Smooth muscle cell (in vitro differentiated cells): Measurements from ENCODE around the gene TBC1D32. TPM values are rescaled to one million over a fixed set of nuclear protein-coding genes. Genes with fewer than 3 reads are reported as not detected.
A peak's percentile ranks its signal among the peaks of the same experiment; 100 is the strongest.
"Not testable (repeated sequence)": the region's sequence is repeated elsewhere in the genome, so short reads cannot be mapped to it uniquely, and the experiment has no call there.

Experiments used
- DNase-seq: peaks from one replicate; lab custom pipeline; 2025; ENCODE audit not compliant: unreplicated experiment; lab: John Stamatoyannopoulos, UW
- H2AFZ ChIP-seq: fragments of 200-600 bp; sonication (generic); 2 replicates; pipeline ENCODE4 v1.6.0; 2016; ENCODE audit warnings: antibody characterized with exemption, low read depth, mild to moderate bottlenecking
- H3F3A ChIP-seq: fragments of 200-600 bp; sonication (generic); 2 replicates; pipeline ENCODE4 v1.6.0; 2017; ENCODE audit warnings: antibody characterized with exemption, low read depth
- H3K27ac ChIP-seq: fragments of 200-600 bp; sonication (generic); 2 replicates; pipeline ENCODE4 v1.5.1; 2016; ENCODE audit warnings: low read depth, mild to moderate bottlenecking
- H3K27me3 ChIP-seq: fragments of 200-600 bp; sonication (generic); 2 replicates; pipeline ENCODE4 v1.6.1; 2016; ENCODE audit warnings: low read depth, mild to moderate bottlenecking
- H3K36me3 ChIP-seq: fragments of 200-600 bp; sonication (generic); 2 replicates; pipeline ENCODE4 v1.5.1; 2016; ENCODE audit warnings: low read depth
- H3K4me1 ChIP-seq: fragments of 200-600 bp; sonication (generic); 2 replicates; pipeline ENCODE4 v1.5.1; 2016; ENCODE audit warnings: low read depth
- H3K4me2 ChIP-seq: fragments of 200-600 bp; sonication (generic); 2 replicates; pipeline ENCODE4 v1.6.0; 2016; ENCODE audit warnings: mild to moderate bottlenecking
- H3K4me3 ChIP-seq: fragments of 200-600 bp; sonication (generic); 2 replicates; pipeline ENCODE4 v1.5.1; 2016; ENCODE audit warnings: mild to moderate bottlenecking
- H3K79me2 ChIP-seq: fragments of 200-600 bp; sonication (generic); 2 replicates; pipeline ENCODE4 v1.6.0; 2016; ENCODE audit warnings: low read depth, mild to moderate bottlenecking
- H3K9ac ChIP-seq: fragments of 200-600 bp; sonication (generic); 2 replicates; pipeline ENCODE4 v1.6.0; 2016; ENCODE audit warnings: low read depth
- H3K9me3 ChIP-seq: fragments of 200-600 bp; sonication (generic); replicated peaks from 2 replicates; pipeline ENCODE4 v1.5.1; 2016; ENCODE audit warnings: low read depth
- H4K20me1 ChIP-seq: fragments of 200-600 bp; sonication (generic); 2 replicates; pipeline ENCODE4 v1.6.0; 2016; ENCODE audit warnings: low read depth
- CTCF ChIP-seq: fragments of 200-600 bp; sonication (generic); IDR thresholded peaks from 2 replicates; pipeline ENCODE4 v1.5.1; 2017; ENCODE audit warnings: borderline replicate concordance, mild to moderate bottlenecking, antibody characterized with exemption; ENCODE audit not compliant: insufficient read depth, poor library complexity, severe bottlenecking
- WGBS: methylation state at CpG from one replicate; pipeline ENCODE4 v1.1.7; 2016; ENCODE audit warnings: low lambda C conversion rate; 5-methylcytosine and 5-hydroxymethylcytosine counted together
- polyA plus RNA-seq: library from polyadenylated mRNA; unstranded; fragments of >200 nt; fragmentation: Nextera tagmentation; extraction: Ambion mirVana; gene quantifications from 2 replicates; pipeline ENCODE4 v1.2.1, GENCODE V29; 2016
- total RNA-seq: library from RNA; depleted of rRNA; stranded (reverse); fragments of >200 nt; gene quantifications from 2 replicates; pipeline ENCODE4 v1.2.3, GENCODE V29; 2014

The TBC1D32 gene
- total and polyA plus RNA-seq, 2 experiments from 2014 or later = 4.2 to 14.5 TPM

DNA sequence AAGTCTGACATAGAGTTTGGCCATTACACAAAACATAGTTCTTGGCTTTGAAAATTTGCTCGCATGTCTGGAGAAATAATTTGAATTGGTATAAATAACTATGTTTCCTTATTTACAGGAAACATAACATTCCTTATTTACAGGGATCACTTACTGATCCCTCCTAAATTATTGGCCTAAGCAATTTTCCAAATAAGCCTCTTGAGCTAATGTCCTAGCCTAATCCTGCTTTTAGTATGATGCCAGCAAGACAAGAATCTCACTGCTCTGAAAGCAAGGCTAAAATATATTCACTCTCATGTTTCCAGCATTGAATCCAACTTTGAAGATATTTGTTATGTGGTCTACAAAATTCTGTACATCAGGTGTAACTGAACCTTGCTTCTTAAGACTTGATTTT is 4.1 kb upstream of the TBC1D32 start:
- peaks cover 6% of the 10 kb centered on the region for H3K79me2 ChIP-seq
- H3K4me2 ChIP-seq = no peak overlapping the region
- no peak overlapping the region for H3K9ac ChIP-seq
- no peak overlapping the region for H2AFZ ChIP-seq
- WGBS = 91% methylated on average over 1 of the region's 1 CpG
- no peak overlapping the region for H3K27ac ChIP-seq
- H3K27me3 ChIP-seq = no peaks in the 10 kb centered on the region
- no peak overlapping the region for H3K4me3 ChIP-seq
- no peaks in the 10 kb centered on the region for H3K36me3 ChIP-seq
- no peak for DNase-seq
- no peaks in the 10 kb centered on the region for H3F3A ChIP-seq
- H3K9me3 ChIP-seq = no peaks in the 10 kb centered on the region
- no peaks in the 10 kb centered on the region for H4K20me1 ChIP-seq
- TF ChIP-seq CTCF = no peak
- no peaks in the 10 kb centered on the region for H3K4me1 ChIP-seq

DNA sequence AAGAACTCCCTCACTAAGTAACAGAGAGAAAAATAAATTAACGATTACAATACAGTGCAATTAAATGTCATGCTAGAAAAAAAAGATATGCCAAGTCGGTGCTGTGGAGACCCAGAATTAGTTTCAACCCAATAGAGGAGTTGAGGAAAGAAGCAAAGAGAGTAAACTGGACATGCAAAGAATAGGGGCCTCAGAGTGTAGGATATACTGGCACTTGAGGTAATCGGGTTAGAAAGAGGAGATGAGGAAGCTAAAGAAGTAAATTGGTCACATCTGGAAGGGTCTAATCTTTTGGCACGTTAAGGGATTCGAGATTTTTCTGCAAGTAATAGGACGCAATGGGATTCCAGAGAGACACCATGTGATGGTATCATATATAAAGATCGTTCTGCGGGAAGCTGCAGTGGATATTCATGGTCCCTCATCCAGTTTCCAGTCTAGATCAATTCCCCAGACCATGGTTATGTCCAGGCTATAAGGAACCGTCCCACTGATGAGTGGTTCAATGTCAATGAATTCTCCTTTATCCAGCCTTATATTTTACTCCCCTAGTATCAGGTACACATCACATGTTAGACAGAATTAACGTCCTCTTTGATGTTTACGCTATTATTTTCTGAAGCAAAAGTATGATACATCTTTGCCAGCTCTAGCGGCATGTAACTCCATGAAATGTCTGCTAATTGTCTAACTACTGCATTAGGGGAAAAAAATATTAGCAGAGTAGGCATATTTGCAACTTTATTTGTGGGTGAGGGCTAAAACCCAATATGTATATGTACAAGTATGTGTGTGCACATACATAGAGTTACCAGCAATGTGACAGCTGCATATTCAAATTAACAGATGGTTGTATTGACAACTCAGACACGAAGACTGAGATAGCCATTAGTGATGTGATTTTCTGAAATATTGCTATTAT is 1.1 kb upstream of the TBC1D32 start:
- no peak for TF ChIP-seq CTCF
- Histone ChIP-seq H4K20me1 (no peaks in the 10 kb centered on the region), H3K27me3 (no peaks in the 10 kb centered on the region), H2AFZ (peak overlapping the region; percentile 79), H3K4me2 (peak overlapping the region; percentile 86), H3K9ac (peak overlapping the region; percentile 93), H3K27ac (peak overlapping the region; percentile 90), H3K36me3 (no peaks in the 10 kb centered on the region), H3K4me3 (peak overlapping the region; percentile 60), H3F3A (no peaks in the 10 kb centered on the region), H3K79me2 (peaks cover 13% of the 10 kb centered on the region), H3K9me3 (no peaks in the 10 kb centered on the region), H3K4me1 (peaks cover 12% of the 10 kb centered on the region)
- no peak for DNase-seq
- 85% methylated on average over 13 of the region's 13 CpGs for WGBS

GRCh38 chr6:121333694-121334093 is 586 bp downstream of the TBC1D32 start:
- peak overlapping the region; percentile 60 for H3K4me3 ChIP-seq
- peak overlapping the region; percentile 93 for H3K9ac ChIP-seq
- H3K36me3 ChIP-seq, H3F3A ChIP-seq, H3K27ac ChIP-seq, H4K20me1 ChIP-seq, H3K27me3 ChIP-seq, H3K9me3 ChIP-seq, DNase-seq: not testable (repeated sequence)
- peaks cover 13% of the 10 kb centered on the region for H3K79me2 ChIP-seq
- 97% methylated on average over 28 of the region's 28 CpGs for WGBS
- H3K4me2 ChIP-seq = peak overlapping the region; percentile 86
- peaks cover 12% of the 10 kb centered on the region for H3K4me1 ChIP-seq
- peak overlapping the region; percentile 79 for H2AFZ ChIP-seq

- no peaks in the 10 kb centered on the region for H3K9me3 ChIP-seq
- no peak overlapping the region for H3K9ac ChIP-seq
- 92% methylated on average over 4 of the region's 4 CpGs for WGBS
- no peak overlapping the region for H2AFZ ChIP-seq
- no peak for TF ChIP-seq CTCF
- no peaks in the 10 kb centered on the region for H4K20me1 ChIP-seq
- H3K4me1 ChIP-seq = peaks cover 12% of the 10 kb centered on the region
- H3F3A ChIP-seq = no peaks in the 10 kb centered on the region
- peak overlapping the region; percentile 86 for H3K4me2 ChIP-seq
- no peak overlapping the region for H3K27ac ChIP-seq
- H3K27me3 ChIP-seq = no peaks in the 10 kb centered on the region
- no peak for DNase-seq
- no peak overlapping the region for H3K4me3 ChIP-seq
- H3K79me2 ChIP-seq = peaks cover 13% of the 10 kb centered on the region
- H3K36me3 ChIP-seq = no peaks in the 10 kb centered on the region
Measured at GRCh38 chr6:121333196-121333595, 1.1 kb downstream of the TBC1D32 start.
